Cortex of kidney (tissue), 1 donor: Measurements from ENCODE around the gene CUEDC1.

ENCODE experiments used
- DNase-seq: peaks from one replicate; lab custom pipeline; 2025; lab: John Stamatoyannopoulos, UW

CUEDC1 gene

GRCh38 chr17:57915544-57915943 lies 39.7 kb downstream of the CUEDC1 start:
- no peak for DNase-seq

- DNase-seq: no peak
Measured at GRCh38 chr17:57914273-57915142, 40.7 kb downstream of the CUEDC1 start.

GRCh38 chr17:57913575-57914272 lies 41.5 kb downstream of the CUEDC1 start:
- no peak for DNase-seq

- DNase-seq: no peak
Measured at GRCh38 chr17:57911834-57912673, 43.2 kb downstream of the CUEDC1 start.

GRCh38 chr17:57910462-57911420 lies 44.5 kb downstream of the CUEDC1 start:
- DNase-seq: no peak

GRCh38 chr17:57909551-57909950 lies 45.7 kb downstream of the CUEDC1 start:
- DNase-seq: no peak

- no peak for DNase-seq
Measured at GRCh38 chr17:57908278-57908677, 46.9 kb downstream of the CUEDC1 start.

- no peak for DNase-seq
Measured at GRCh38 chr17:57906910-57907309, 48.3 kb downstream of the CUEDC1 start.

GRCh38 chr17:57905875-57906455 lies 49.2 kb downstream of the CUEDC1 start:
- DNase-seq: no peak

- no peak for DNase-seq
Measured at GRCh38 chr17:57903961-57904360, 51.3 kb downstream of the CUEDC1 start.

- no peak for DNase-seq
Measured at GRCh38 chr17:57902800-57903759, 52.1 kb downstream of the CUEDC1 start.

GRCh38 chr17:57902117-57902799 lies 53.0 kb downstream of the CUEDC1 start:
- no peak for DNase-seq

- DNase-seq: no peak
Measured at GRCh38 chr17:57900991-57901743, 54.0 kb downstream of the CUEDC1 start.

GRCh38 chr17:57899822-57900221 lies 55.4 kb downstream of the CUEDC1 start:
- no peak for DNase-seq

GRCh38 chr17:57899391-57899790 lies 55.8 kb downstream of the CUEDC1 start:
- no peak for DNase-seq

GRCh38 chr17:57898487-57899311 lies 56.5 kb downstream of the CUEDC1 start:
- DNase-seq: no peak

- DNase-seq: no peak
Measured at GRCh38 chr17:57895382-57896060, 59.7 kb downstream of the CUEDC1 start.
